Neural progenitor cell (in vitro differentiated cells): Measurements from ENCODE around the gene PRDM5. TPM values are rescaled to one million over a fixed set of nuclear protein-coding genes. Genes with fewer than 3 reads are reported as not detected.

Source experiments
- DNase-seq: peaks from one replicate; pipeline ENCODE4 v3.0.0-alpha.2; 2016; ENCODE audit warnings: low spot score
- H2AFZ ChIP-seq: fragments of 200-600 bp; sonication (generic); replicated peaks from 2 replicates; pipeline ENCODE4 v1.6.1; 2016; ENCODE audit warnings: antibody characterized with exemption
- H3F3A ChIP-seq: fragments of 200-600 bp; sonication (generic); 2 replicates; pipeline ENCODE4 v1.6.1; 2016; ENCODE audit warnings: antibody characterized with exemption, low read depth
- H3K27ac ChIP-seq: fragments of 200-600 bp; sonication (generic); 2 replicates; pipeline ENCODE4 v1.5.1; 2016; ENCODE audit warnings: mild to moderate bottlenecking
- H3K27me3 ChIP-seq: fragments of 200-600 bp; sonication (generic); 2 replicates; pipeline ENCODE4 v1.6.1; 2016; ENCODE audit warnings: mild to moderate bottlenecking, moderate library complexity
- H3K36me3 ChIP-seq: fragments of 200-600 bp; sonication (generic); 2 replicates; pipeline ENCODE4 v1.5.1; 2016
- H3K4me1 ChIP-seq: fragments of 200-600 bp; sonication (generic); 2 replicates; pipeline ENCODE4 v1.6.1; 2016; ENCODE audit warnings: mixed run types
- H3K4me2 ChIP-seq: fragments of 200-600 bp; sonication (generic); 2 replicates; pipeline ENCODE4 v1.6.1; 2016
- H3K4me3 ChIP-seq: fragments of 200-600 bp; sonication (generic); 2 replicates; pipeline ENCODE4 v1.5.1; 2016
- H3K79me2 ChIP-seq: fragments of 200-600 bp; sonication (generic); 2 replicates; pipeline ENCODE4 v1.6.1; 2016; ENCODE audit warnings: low read depth
- H3K9ac ChIP-seq: fragments of 200-600 bp; sonication (generic); 2 replicates; pipeline ENCODE4 v1.6.1; 2016
- H3K9me3 ChIP-seq: fragments of 200-600 bp; sonication (generic); 2 replicates; pipeline ENCODE4 v1.5.1; 2016; ENCODE audit warnings: low read depth
- H4K20me1 ChIP-seq: fragments of 200-600 bp; sonication (generic); 2 replicates; pipeline ENCODE4 v1.6.1; 2016; ENCODE audit warnings: low read depth
- H3K27ac Mint-ChIP-seq: 3 replicates; pipeline ENCODE4 v1.8.0; 2021; ENCODE audit warnings: mixed read lengths
- H3K27me3 Mint-ChIP-seq: 2 replicates; pipeline ENCODE4 v1.8.0; 2022; ENCODE audit warnings: low read depth, mild to moderate bottlenecking, inconsistent platforms, moderate library complexity, mixed read lengths; ENCODE audit not compliant: insufficient read depth
- H3K36me3 Mint-ChIP-seq: 3 replicates; pipeline ENCODE4 v1.8.0; 2021; ENCODE audit warnings: mixed read lengths
- H3K4me1 Mint-ChIP-seq: 3 replicates; pipeline ENCODE4 v1.8.0; 2021; ENCODE audit warnings: mixed read lengths
- H3K4me3 Mint-ChIP-seq: 3 replicates; pipeline ENCODE4 v1.8.0; 2021; ENCODE audit warnings: mild to moderate bottlenecking, moderate library complexity, mixed read lengths
- H3K9me3 Mint-ChIP-seq: 3 replicates; pipeline ENCODE4 v1.8.0; 2020; ENCODE audit warnings: mixed read lengths
- EZH2 ChIP-seq: fragments of 200-600 bp; sonication (generic); IDR thresholded peaks from 2 replicates; pipeline ENCODE4 v1.6.1; 2017; ENCODE audit warnings: antibody characterized with exemption, mild to moderate bottlenecking, moderate library complexity
- EZH2phosphoT487 ChIP-seq: fragments of 200-600 bp; sonication (generic); IDR thresholded peaks from 2 replicates; pipeline ENCODE4 v1.6.1; 2017; ENCODE audit warnings: antibody characterized with exemption
- total RNA-seq: library from RNA; depleted of rRNA; stranded (reverse); fragments of >200 nt; gene quantifications from 2 replicates; pipeline ENCODE4 v1.2.3, GENCODE V29; 2015; ENCODE audit warnings: low replicate concordance
- TF ChIP-seq, protein P1 (sequence below): fragments of 200-600 bp; sonication (generic); IDR thresholded peaks from 2 replicates; pipeline ENCODE4 v1.5.1; 2017; ENCODE audit warnings: antibody characterized with exemption, mild to moderate bottlenecking

The PRDM5 gene
- total RNA-seq, 1 donor from 2014 or later: 51.7 TPM

DNA sequence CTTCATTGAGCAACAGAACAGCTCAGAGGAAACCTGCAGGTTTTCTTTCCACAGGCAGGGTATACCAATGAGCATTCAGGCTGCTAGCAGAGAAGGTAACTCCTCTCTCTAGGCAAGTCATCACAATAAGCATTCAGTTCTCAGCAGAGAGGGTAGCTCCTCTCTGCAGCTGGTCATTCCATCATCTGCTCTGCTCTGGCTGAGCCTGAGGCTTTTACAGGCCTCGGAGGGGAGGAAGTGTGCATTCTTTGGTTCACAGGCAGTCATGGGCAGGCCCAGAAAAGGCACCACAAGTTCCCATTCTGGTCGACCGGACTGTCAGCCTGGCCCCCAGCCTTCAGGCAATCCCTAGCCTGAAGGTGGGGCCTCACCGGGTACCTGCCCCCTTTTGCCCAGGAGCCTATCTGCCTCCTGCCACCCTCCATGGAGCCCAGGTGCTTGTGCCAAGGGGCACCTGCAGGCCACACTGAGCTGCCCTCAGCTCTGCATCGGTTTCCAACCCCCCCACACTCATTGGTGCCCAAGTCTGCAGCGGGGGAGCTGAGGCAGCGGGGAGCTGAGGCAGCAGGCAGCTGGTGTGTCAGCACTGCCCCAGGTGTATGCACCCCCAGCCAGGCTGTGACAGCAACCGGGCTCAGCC, 83.1 kb downstream of the PRDM5 start:
- Mint-ChIP-seq H3K4me1 (no peaks in the 10 kb centered on the region), H3K27me3 (no peaks in the 10 kb centered on the region), H3K27ac (no peak overlapping the region), H3K36me3 (peaks cover 2% of the 10 kb centered on the region), H3K9me3 (no peaks in the 10 kb centered on the region), H3K4me3 (no peak overlapping the region)
- peak; percentile 13 for DNase-seq
- H3K79me2 ChIP-seq: no peaks in the 10 kb centered on the region
- H3K9ac ChIP-seq: no peak overlapping the region
- no peaks in the 10 kb centered on the region for H4K20me1 ChIP-seq
- H3K27ac ChIP-seq: no peak overlapping the region
- H3K27me3 ChIP-seq: no peaks in the 10 kb centered on the region
- H3K4me2 ChIP-seq: no peak overlapping the region
- H3K36me3 ChIP-seq: peaks cover 3% of the 10 kb centered on the region
- TF ChIP-seq EZH2 (no peak), EZH2phosphoT487 (no peak)
- TF ChIP-seq, protein P1, sequence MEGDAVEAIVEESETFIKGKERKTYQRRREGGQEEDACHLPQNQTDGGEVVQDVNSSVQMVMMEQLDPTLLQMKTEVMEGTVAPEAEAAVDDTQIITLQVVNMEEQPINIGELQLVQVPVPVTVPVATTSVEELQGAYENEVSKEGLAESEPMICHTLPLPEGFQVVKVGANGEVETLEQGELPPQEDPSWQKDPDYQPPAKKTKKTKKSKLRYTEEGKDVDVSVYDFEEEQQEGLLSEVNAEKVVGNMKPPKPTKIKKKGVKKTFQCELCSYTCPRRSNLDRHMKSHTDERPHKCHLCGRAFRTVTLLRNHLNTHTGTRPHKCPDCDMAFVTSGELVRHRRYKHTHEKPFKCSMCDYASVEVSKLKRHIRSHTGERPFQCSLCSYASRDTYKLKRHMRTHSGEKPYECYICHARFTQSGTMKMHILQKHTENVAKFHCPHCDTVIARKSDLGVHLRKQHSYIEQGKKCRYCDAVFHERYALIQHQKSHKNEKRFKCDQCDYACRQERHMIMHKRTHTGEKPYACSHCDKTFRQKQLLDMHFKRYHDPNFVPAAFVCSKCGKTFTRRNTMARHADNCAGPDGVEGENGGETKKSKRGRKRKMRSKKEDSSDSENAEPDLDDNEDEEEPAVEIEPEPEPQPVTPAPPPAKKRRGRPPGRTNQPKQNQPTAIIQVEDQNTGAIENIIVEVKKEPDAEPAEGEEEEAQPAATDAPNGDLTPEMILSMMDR: no peak
- H3K9me3 ChIP-seq: no peaks in the 10 kb centered on the region
- no peak overlapping the region for H3K4me3 ChIP-seq
- H3K4me1 ChIP-seq: peaks cover 4% of the 10 kb centered on the region
- no peaks in the 10 kb centered on the region for H3F3A ChIP-seq
- no peak overlapping the region for H2AFZ ChIP-seq

DNA sequence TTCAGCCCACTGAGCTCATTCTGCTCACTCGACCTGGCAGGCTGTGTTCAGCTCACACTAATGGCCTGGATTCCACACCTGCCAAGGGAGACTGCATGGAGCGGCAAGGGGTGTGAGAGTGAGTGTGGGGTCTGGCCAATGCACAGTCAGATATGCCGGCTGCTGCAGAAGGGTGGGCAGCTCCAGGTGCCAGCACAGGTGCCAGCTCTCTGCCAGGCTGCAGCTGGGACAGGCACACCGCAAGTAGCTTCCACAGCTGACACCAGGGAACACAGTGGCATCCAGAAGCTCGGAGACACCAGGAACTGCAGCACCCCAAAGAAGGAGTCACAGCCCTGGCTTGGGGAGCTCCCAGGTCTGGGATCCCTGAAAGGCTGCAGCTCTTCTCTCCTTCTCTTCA, 83.7 kb downstream of the PRDM5 start:
- H3F3A ChIP-seq: no peaks in the 10 kb centered on the region
- H3K4me3 ChIP-seq: no peak overlapping the region
- no peaks in the 10 kb centered on the region for H3K9me3 ChIP-seq
- H3K4me1 ChIP-seq: no peaks in the 10 kb centered on the region
- no peak overlapping the region for H2AFZ ChIP-seq
- Mint-ChIP-seq H3K4me3 (peak overlapping the region; percentile 55), H3K9me3 (peaks cover 4% of the 10 kb centered on the region), H3K4me1 (no peaks in the 10 kb centered on the region), H3K36me3 (peaks cover 2% of the 10 kb centered on the region), H3K27ac (no peak overlapping the region), H3K27me3 (no peaks in the 10 kb centered on the region)
- no peak overlapping the region for H3K27ac ChIP-seq
- TF ChIP-seq EZH2phosphoT487: no peak
- no peak for TF ChIP-seq EZH2
- TF ChIP-seq, protein P1: no peak
- H4K20me1 ChIP-seq: no peaks in the 10 kb centered on the region
- no peak overlapping the region for H3K9ac ChIP-seq
- H3K4me2 ChIP-seq: no peak overlapping the region
- H3K27me3 ChIP-seq: no peaks in the 10 kb centered on the region
- DNase-seq: no peak
- H3K36me3 ChIP-seq: peaks cover 6% of the 10 kb centered on the region
- no peaks in the 10 kb centered on the region for H3K79me2 ChIP-seq

DNA sequence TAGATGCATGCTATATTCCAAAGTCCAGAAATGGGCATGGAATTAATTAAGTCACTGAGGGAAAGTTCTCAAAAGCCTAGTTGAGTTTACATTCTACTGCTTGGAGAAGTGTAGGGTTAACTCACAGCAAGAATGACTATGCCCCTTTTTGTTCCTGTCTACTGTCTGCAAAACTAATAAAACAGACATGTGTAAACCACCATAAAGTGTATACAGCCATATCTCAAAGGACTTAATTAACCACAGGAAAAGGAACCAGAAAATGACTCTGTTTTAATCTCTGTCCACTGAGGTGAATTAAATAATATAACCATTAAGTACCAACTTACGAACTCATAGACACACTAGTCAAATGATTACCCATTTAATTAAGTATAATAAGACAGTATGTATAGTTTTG, 84.9 kb downstream of the PRDM5 start:
- Mint-ChIP-seq H3K4me1 (no peaks in the 10 kb centered on the region), H3K9me3 (peaks cover 4% of the 10 kb centered on the region), H3K27ac (no peak overlapping the region), H3K36me3 (peaks cover 8% of the 10 kb centered on the region), H3K27me3 (no peaks in the 10 kb centered on the region), H3K4me3 (no peak overlapping the region)
- no peak overlapping the region for H3K4me2 ChIP-seq
- no peak overlapping the region for H2AFZ ChIP-seq
- no peak for TF ChIP-seq EZH2phosphoT487
- no peak for TF ChIP-seq EZH2
- TF ChIP-seq, protein P1: no peak
- H3K9me3 ChIP-seq: no peaks in the 10 kb centered on the region
- H3F3A ChIP-seq: no peaks in the 10 kb centered on the region
- no peak overlapping the region for H3K9ac ChIP-seq
- no peak for DNase-seq
- H4K20me1 ChIP-seq: no peaks in the 10 kb centered on the region
- H3K79me2 ChIP-seq: no peaks in the 10 kb centered on the region
- H3K4me3 ChIP-seq: no peak overlapping the region
- H3K27ac ChIP-seq: no peak overlapping the region
- H3K4me1 ChIP-seq: no peaks in the 10 kb centered on the region
- no peaks in the 10 kb centered on the region for H3K27me3 ChIP-seq
- H3K36me3 ChIP-seq: peaks cover 7% of the 10 kb centered on the region
